ENCODE measurements around the gene MAGEB17.
"Not testable (repeated sequence)": the region's sequence is repeated elsewhere in the genome, so short reads cannot be mapped to it uniquely, and the experiment has no call there.

MAGEB17 gene

DNA sequence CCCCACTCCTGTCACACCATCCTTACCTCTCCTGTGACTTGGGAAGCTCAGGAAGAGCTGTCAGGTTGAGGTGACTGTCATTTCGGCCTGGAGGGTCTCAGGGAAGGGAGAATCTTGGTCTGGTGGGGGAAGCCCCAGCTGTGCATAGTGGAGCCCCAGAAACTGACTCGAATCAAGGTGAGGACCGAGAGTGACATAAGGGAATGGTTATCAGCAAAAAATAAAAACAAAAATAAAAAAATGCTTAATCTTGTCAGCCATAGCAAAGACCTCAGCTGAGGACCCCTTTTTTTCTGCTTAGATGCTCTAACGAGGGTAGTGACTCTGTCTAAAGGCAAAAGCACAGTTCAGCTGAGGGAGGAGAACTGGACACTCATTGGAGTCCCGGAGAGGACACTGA is at the start of gene MAGEB17:
Gene MAGEB17 (plus strand): TSS at position 301 of the 400 bp plus-strand sequence. CDS start 2,902 bp downstream, outside the sequence.
- no peak for DNase-seq
- intact Hi-C loops (cut with DNase I) = no loop called here

GRCh38 chrX:16119353-16120220 is 47.7 kb upstream of the MAGEB17 start:
- DNase-seq = no peak
- intact Hi-C loops (cut with DNase I) = loop anchor here (10.0 kb wide), 1 partner anchor 555 kb away; no protein-coding TSS in a partner anchor

- intact Hi-C loops (cut with DNase I) = loop anchor here (10.0 kb wide), 1 partner anchor 554 kb away; no protein-coding TSS in a partner anchor
- DNase-seq = no peak
Measured at GRCh38 chrX:16120431-16120830, 46.9 kb upstream of the MAGEB17 start.

GRCh38 chrX:16123222-16123786 is 44.0 kb upstream of the MAGEB17 start, which contains the start of gene GRPR:
TSS of gene GRPR (plus strand) at chrX:16123565. CDS start at chrX:16123954, 389 bp downstream.
- intact Hi-C loops (cut with DNase I) = loop anchor here (10.0 kb wide), 1 partner anchor 551 kb away; no protein-coding TSS in a partner anchor
- peak; percentile 55 to 96 (median 72) for DNase-seq

DNA sequence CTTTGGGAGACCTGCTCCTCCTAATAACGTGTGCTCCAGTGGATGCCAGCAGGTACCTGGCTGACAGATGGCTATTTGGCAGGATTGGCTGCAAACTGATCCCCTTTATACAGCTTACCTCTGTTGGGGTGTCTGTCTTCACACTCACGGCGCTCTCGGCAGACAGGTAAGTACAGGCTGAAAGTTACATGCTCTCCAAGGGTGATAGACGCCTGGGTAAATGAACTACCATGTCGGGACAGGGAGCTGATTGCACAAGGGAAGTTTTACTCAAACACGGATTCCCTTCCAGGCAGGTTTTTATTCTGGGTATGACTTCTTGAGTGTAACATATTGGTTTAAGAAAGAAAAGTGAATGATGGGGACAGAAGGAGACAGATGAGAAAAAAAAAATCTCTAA is 43.1 kb upstream of the MAGEB17 start:
- DNase-seq = no peak
- intact Hi-C loops (cut with DNase I) = loop anchor here (10.0 kb wide), 1 partner anchor 551 kb away; no protein-coding TSS in a partner anchor

- no peak for DNase-seq
- intact Hi-C loops (cut with DNase I) = loop anchor here (10.0 kb wide), 1 partner anchor 549 kb away; no protein-coding TSS in a partner anchor
Measured at GRCh38 chrX:16125520-16126149, 41.6 kb upstream of the MAGEB17 start.

- no peak for DNase-seq
- intact Hi-C loops (cut with DNase I) = no loop called here
Measured at GRCh38 chrX:16130707-16131106, 36.6 kb upstream of the MAGEB17 start.

DNA sequence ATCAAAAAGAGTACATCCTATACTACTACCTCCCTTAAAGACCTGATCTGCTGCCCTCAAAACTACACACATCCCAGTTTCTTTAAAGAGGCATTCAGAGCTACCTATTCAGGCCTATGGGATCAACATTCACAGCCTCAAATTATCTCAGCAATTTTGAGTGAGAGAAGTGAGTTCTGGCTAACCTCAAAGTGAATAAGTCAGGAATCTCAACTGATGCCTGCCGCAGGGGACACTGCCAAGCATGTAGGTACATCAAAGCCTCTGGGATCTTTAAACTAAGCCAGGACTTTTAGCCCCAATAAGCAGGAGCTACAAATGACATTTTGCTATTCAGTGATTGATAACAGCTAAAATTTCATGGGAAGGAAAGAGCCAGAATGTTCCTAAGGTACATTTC is 32.3 kb upstream of the MAGEB17 start:
- no peak for DNase-seq
- intact Hi-C loops (cut with DNase I) = no loop called here

DNA sequence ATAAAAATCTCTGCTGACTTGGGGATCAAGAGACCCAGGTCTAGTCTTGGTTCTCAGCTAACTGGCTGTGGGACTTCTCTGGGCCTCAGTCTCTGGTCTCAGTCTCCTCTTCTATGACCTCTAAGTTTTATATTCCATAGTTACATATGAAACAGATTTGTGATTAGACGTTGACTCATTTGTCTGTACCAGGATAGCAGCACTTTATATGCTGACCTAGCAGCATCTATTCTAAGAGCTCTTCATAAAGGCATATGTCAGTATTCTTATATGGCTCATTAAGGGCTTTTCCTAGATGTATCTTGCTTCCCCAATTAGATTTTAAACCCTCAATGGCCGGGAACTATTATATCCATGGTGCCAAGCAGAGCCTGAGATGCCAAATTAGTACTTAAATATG is 31.2 kb upstream of the MAGEB17 start:
- DNase-seq = no peak
- intact Hi-C loops (cut with DNase I) = no loop called here

GRCh38 chrX:16137416-16138107 is 29.7 kb upstream of the MAGEB17 start:
- intact Hi-C loops (cut with DNase I) = no loop called here
- no peak for DNase-seq

DNA sequence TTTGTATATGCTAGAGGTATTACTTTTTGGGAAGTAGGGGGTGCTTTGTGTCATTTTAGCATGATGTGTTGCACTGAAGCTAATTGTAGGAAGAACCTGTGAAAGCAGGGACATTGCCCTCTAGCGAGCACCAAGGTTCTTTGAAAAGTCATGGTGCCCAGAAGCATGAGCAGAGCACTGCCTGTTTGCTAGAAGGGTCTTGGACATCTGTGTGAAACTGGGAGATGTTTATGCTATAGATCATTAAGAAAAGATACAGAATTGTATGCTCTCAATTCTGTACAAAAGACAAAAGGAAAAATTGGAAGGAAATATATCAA is 29.2 kb upstream of the MAGEB17 start:
- intact Hi-C loops (cut with DNase I) = no loop called here
- no peak for DNase-seq

DNA sequence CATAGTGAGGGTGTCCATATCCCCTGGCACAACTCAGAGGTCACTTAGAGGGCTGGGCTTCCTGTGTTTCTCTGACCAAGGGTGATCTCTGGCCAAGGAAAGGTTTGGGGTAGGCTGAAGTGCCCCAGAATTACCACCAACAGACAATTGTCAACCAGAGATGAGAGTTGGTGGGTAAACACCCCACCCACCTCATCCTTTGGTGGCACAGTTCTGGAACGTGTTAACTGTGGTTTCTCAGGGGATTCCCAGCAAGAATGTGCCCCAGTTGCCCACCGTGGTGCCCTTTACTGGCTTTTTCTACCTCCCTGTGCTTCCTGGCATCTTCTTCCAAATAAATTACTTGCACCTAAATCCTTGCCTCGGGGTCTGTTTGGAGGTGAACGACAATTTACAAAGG is 26.8 kb upstream of the MAGEB17 start:
- DNase-seq = no peak

DNA sequence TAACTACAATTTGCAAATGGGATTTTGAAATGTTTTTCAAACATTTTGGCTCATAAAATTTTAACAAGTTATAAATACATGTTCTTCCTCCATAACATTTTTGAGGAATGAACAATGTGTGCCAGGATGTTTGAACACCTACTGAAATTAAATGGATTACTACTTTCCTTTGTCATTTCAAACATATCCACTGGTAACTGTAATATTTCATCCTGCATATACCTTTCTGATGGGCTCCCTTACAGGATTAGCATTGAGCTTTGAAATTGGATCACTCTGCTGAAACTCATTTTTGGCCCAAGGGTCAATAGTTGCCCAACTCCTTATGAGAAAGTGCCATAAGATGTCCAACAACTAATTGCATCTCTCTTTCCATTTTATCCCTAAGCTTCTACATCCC is 26.3 kb upstream of the MAGEB17 start:
- intact Hi-C loops (cut with DNase I) = no loop called here
- DNase-seq = no peak

More for the DNA sequence above, 26.8 kb upstream of the MAGEB17 start:
- intact Hi-C loops (cut with DNase I) = no loop called here

- no peak for DNase-seq
- intact Hi-C loops (cut with DNase I) = no loop called here
Measured at GRCh38 chrX:16141422-16142245, 25.6 kb upstream of the MAGEB17 start.

DNA sequence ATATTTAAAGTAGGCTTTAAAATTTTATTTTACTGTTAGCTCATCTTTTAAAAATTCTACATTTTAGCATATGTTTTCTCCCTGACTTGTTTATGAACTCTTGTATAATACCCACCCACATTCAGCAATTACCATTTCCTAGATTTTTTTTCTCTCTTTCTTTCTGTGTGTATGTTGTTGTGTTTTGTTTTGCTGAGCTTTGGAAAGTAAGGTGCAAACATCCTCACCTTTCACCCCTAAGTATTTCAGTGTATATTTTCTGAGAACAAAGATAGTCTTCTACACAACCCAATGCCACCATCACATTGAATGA is 25.1 kb upstream of the MAGEB17 start:
- intact Hi-C loops (cut with DNase I) = no loop called here
- DNase-seq = no peak

GRCh38 chrX:16143968-16144367 is 23.3 kb upstream of the MAGEB17 start:
- intact Hi-C loops (cut with DNase I) = no loop called here
- DNase-seq = no peak

GRCh38 chrX:16144420-16144819 is 22.9 kb upstream of the MAGEB17 start:
- intact Hi-C loops (cut with DNase I) = no loop called here
- DNase-seq = no peak

DNA sequence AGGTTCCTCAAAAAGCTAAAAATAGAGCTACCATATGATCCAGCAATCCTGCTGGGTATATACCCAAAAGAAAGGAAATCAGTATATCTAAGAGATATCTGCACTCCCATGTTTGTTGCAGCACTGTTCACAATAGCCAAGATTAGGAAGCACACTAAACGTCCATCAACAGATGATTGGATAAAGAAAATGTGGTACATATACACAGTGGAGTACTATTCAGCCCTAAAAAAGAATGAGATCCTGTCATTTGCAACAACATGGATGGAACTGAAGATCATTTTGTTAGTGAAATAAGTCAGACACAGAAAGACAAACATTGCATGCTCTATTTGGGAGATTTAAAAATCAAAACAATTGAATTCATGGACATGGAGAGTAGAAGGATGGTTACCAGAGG is 22.2 kb upstream of the MAGEB17 start:
- DNase-seq; intact Hi-C loops (cut with DNase I): not testable (repeated sequence)

DNA sequence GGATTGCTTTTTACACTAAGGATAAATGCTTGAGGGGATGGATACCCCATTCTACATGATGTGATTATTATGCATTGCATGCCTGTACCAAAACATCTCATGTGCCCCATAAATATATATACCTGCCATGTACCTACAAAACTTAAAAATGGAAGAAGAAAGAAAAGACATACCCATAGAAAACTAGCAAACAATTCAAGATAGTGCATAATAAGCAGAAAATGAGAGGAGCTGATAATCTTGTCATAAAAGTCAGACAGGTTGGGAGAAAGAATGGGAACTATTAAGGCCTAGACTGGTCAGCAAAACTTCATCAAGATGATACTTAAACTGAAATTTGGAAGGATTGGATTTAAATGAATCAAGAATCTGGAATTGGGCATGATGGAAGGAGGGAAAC is 21.6 kb upstream of the MAGEB17 start:
- DNase-seq = no peak
- intact Hi-C loops (cut with DNase I) = no loop called here

- DNase-seq = no peak
- intact Hi-C loops (cut with DNase I) = no loop called here
Measured at GRCh38 chrX:16148896-16149295, 18.4 kb upstream of the MAGEB17 start.

Data from posterior cingulate gyrus (tissue), 11 donors.